SK-N-SH (cell line): Measurements from ENCODE around the gene SLC22A7. TPM values are rescaled to one million over a fixed set of nuclear protein-coding genes. Genes with fewer than 3 reads are reported as not detected.

Experiments
- CTCF ChIA-PET: fragments of 300-600, 350-600 bp; formaldehyde crosslinking; extraction: SDS; loops from one replicate; lab custom pipeline; 2021; lab: Yijun Ruan, JAX
- POLR2A ChIA-PET: fragments of 350-600 bp; sonication (Branson Sonifier 250); formaldehyde crosslinking; extraction: SDS; loops from one replicate; lab custom pipeline; 2020; ENCODE audit warnings: antibody characterized with exemption, inconsistent platforms; lab: Yijun Ruan, JAX
- DNase-seq: peaks from one replicate; pipeline ENCODE4 v3.0.0; 2012
- H2AFZ ChIP-seq: fragments of 200-600 bp; sonication (generic); 2 replicates; pipeline ENCODE4 v1.8.1; 2016; ENCODE audit warnings: antibody characterized with exemption, mild to moderate bottlenecking, low read depth
- H3F3A ChIP-seq: fragments of 200-600 bp; sonication (generic); replicated peaks from 2 replicates; pipeline ENCODE3; 2016; ENCODE audit warnings: antibody characterized with exemption, mild to moderate bottlenecking; ENCODE audit not compliant: insufficient read depth
- H3K27ac ChIP-seq, 2 experiments: fragments of 200-500 bp in 1 of 2; fragments of 200-600 bp in 1 of 2; sonication (Bioruptor generic) in 1 of 2; sonication (generic), shearing (Covaris generic) in 1 of 2; 2 replicates each; pipeline versions ENCODE4 v1.5.1 to v1.6.1; 2014 to 2016; ENCODE audit warnings: low read depth in 2 of 2, inconsistent platforms in 1 of 2, low read length in 1 of 2, mild to moderate bottlenecking in 1 of 2, mixed read lengths in 1 of 2
- H3K27me3 ChIP-seq: fragments of 200-600 bp; sonication (generic), shearing (Covaris generic); 2 replicates; pipeline ENCODE4 v1.6.1; 2016; ENCODE audit warnings: mixed run types; ENCODE audit not compliant: insufficient read depth
- H3K36me3 ChIP-seq, 2 experiments: fragments of 200-500 bp in 1 of 2; fragments of 200-600 bp in 1 of 2; sonication (Bioruptor generic) in 1 of 2; sonication (generic) in 1 of 2; replicated peaks in 1 of 2; 2 replicates each; pipeline versions ENCODE3 to v1.5.1; 2014 to 2016; ENCODE audit warnings: low read length in 1 of 2, mild to moderate bottlenecking in 1 of 2; ENCODE audit not compliant: insufficient read depth in 2 of 2, control insufficient read depth in 1 of 2
- H3K4me1 ChIP-seq, 2 experiments: fragments of 200-500 bp in 1 of 2; fragments of 200-600 bp in 1 of 2; sonication (Bioruptor generic) in 1 of 2; sonication (generic), shearing (Covaris generic) in 1 of 2; 2 replicates each; pipeline versions ENCODE4 v1.5.1 to v1.6.1; 2014 to 2016; ENCODE audit warnings: low read depth in 1 of 2, low read length in 1 of 2, mixed run types in 1 of 2; ENCODE audit not compliant: insufficient read depth in 2 of 2, control insufficient read depth in 1 of 2
- H3K4me2 ChIP-seq: fragments of 200-600 bp; sonication (generic), shearing (Covaris generic); 2 replicates; pipeline ENCODE4 v1.6.1; 2017; ENCODE audit warnings: mixed run types
- H3K4me3 ChIP-seq, 2 experiments: fragments of 200-500 bp in 1 of 2; fragments of 200-600 bp in 1 of 2; sonication (Bioruptor generic) in 1 of 2; sonication (generic), shearing (Covaris generic) in 1 of 2; 2 replicates each; pipeline versions ENCODE4 v1.5.1 to v1.8.1; 2014 to 2016; ENCODE audit warnings: low read depth in 2 of 2, inconsistent platforms in 1 of 2, low read length in 1 of 2, mild to moderate bottlenecking in 1 of 2, mixed read lengths in 1 of 2, moderate library complexity in 1 of 2
- H3K79me2 ChIP-seq: fragments of 200-600 bp; sonication (generic); 2 replicates; pipeline ENCODE4 v1.8.1; 2017; ENCODE audit warnings: mild to moderate bottlenecking; ENCODE audit not compliant: insufficient read depth
- H3K9ac ChIP-seq: fragments of 200-600 bp; sonication (generic); 2 replicates; pipeline ENCODE4 v1.6.1; 2017; ENCODE audit warnings: mixed run types
- H3K9me2 ChIP-seq: fragments of 200-600 bp; sonication (generic); 2 replicates; pipeline ENCODE4 v1.6.1; 2017; ENCODE audit warnings: mixed run types
- H3K9me3 ChIP-seq: fragments of 200-600 bp; sonication (generic); 2 replicates; pipeline ENCODE4 v1.6.1; 2017; ENCODE audit warnings: mixed run types, mild to moderate bottlenecking, moderate library complexity
- H4K20me1 ChIP-seq: fragments of 200-600 bp; sonication (generic); 2 replicates; pipeline ENCODE4 v1.6.1; 2017; ENCODE audit warnings: mild to moderate bottlenecking, mixed run types; ENCODE audit not compliant: insufficient read depth
- EP300 ChIP-seq, 2 experiments: IDR thresholded peaks; 2 replicates each; pipeline versions ENCODE4 v1.4.0 to v1.6.1; 2012; ENCODE audit warnings: borderline replicate concordance in 1 of 2, low read depth in 1 of 2, low read length in 1 of 2
- EZH2phosphoT487 ChIP-seq: fragments of 200-600 bp; sonication (generic); IDR thresholded peaks from 2 replicates; pipeline ENCODE4 v1.6.1; 2017; ENCODE audit warnings: low read depth, mixed run types, mild to moderate bottlenecking, antibody characterized with exemption, moderate library complexity, borderline replicate concordance
- GATA2 ChIP-seq: sonication (generic); formaldehyde crosslinking; IDR thresholded peaks from 2 replicates; pipeline ENCODE4 v1.5.0; 2020; ENCODE audit warnings: mild to moderate bottlenecking, missing genetic modification reagents
- IRF3 ChIP-seq: fragments of 150-350 bp; IDR thresholded peaks from 2 replicates; pipeline ENCODE4 v1.6.1; 2016; ENCODE audit warnings: mild to moderate bottlenecking, low read depth, low read length
- JUND ChIP-seq: IDR thresholded peaks from 2 replicates; pipeline ENCODE4 v1.4.0; 2012
- MAX ChIP-seq: IDR thresholded peaks from 2 replicates; pipeline ENCODE4 v1.4.0; 2012; ENCODE audit warnings: low read depth
- NFIC ChIP-seq: IDR thresholded peaks from 2 replicates; pipeline ENCODE4 v1.4.0; 2012; ENCODE audit warnings: borderline replicate concordance
- NRF1 ChIP-seq: IDR thresholded peaks from 2 replicates; pipeline ENCODE4 v1.6.1; 2012; ENCODE audit warnings: low read depth, mild to moderate bottlenecking, low read length
- PBX3 ChIP-seq: IDR thresholded peaks from 2 replicates; pipeline ENCODE4; 2012
- POLR2AphosphoS5 ChIP-seq: IDR thresholded peaks from 2 replicates; pipeline ENCODE4 v1.6.1; 2012; ENCODE audit warnings: low read depth, low read length
- RAD21 ChIP-seq: IDR thresholded peaks from 2 replicates; pipeline ENCODE4 v1.6.1; 2012; ENCODE audit warnings: mild to moderate bottlenecking, low read length
- RXRA ChIP-seq: IDR thresholded peaks from 2 replicates; pipeline ENCODE4 v1.4.0; 2012; ENCODE audit warnings: low read depth, mild to moderate bottlenecking, borderline replicate concordance
- SMC3 ChIP-seq: IDR thresholded peaks from 2 replicates; pipeline ENCODE4 v1.6.1; 2012; ENCODE audit warnings: low read depth, low read length, improper control_type of control experiment
- TCF12 ChIP-seq: IDR thresholded peaks from 2 replicates; pipeline ENCODE4 v1.4.0; 2012
- TEAD4 ChIP-seq: IDR thresholded peaks from 2 replicates; pipeline ENCODE4 v1.4.0; 2012; ENCODE audit warnings: mild to moderate bottlenecking, borderline replicate concordance; ENCODE audit not compliant: insufficient read depth
- USF1 ChIP-seq: IDR thresholded peaks from 2 replicates; pipeline ENCODE4 v1.4.0; 2012; ENCODE audit warnings: low read depth, borderline replicate concordance
- USF2 ChIP-seq: fragments of 150-350 bp; IDR thresholded peaks from 2 replicates; pipeline ENCODE4 v1.6.1; 2017; ENCODE audit warnings: antibody characterized with exemption, low read length, low read depth, borderline replicate concordance
- YY1 ChIP-seq: IDR thresholded peaks from 2 replicates; pipeline ENCODE4 v1.4.0; 2012; ENCODE audit warnings: low read depth, mild to moderate bottlenecking
- WGBS: methylation state at CpG from one replicate; pipeline ENCODE4 v1.1.6; 2017; ENCODE audit warnings: low lambda C conversion rate; 5-methylcytosine and 5-hydroxymethylcytosine counted together
- polyA plus RNA-seq, 3 experiments: library from polyadenylated mRNA; depleted of rRNA; stranded (reverse); fragments of >200 nt; gene quantifications; 2 replicates each; pipeline ENCODE4 v1.2.3, GENCODE V29; 2012

SLC22A7 gene
- polyA plus RNA-seq, 1 of the 3 experiments (the other 2 are of a cell fraction), result not detected

- no peak for TF ChIP-seq GATA2 (CRISPR knock-in tag)
- TF ChIP-seq NFIC, result no peak
- TF ChIP-seq USF2, result no peak
- TF ChIP-seq IRF3, result no peak
- no peak for TF ChIP-seq YY1
- no peak for TF ChIP-seq RXRA
- TF ChIP-seq TEAD4, result no peak
- TF ChIP-seq, all 33 proteins: peak for 0
Observed at GRCh38 chr6:43282636-43283513, 15.2 kb upstream of the SLC22A7 start (continued).

GRCh38 chr6:43283514-43283901, 14.6 kb upstream of the SLC22A7 start:
- no peak overlapping the region for H3K27ac ChIP-seq
- H3F3A ChIP-seq, result no peaks in the 10 kb centered on the region
- no peaks in the 10 kb centered on the region for H3K9me2 ChIP-seq
- DNase-seq, result no peak
- CTCF ChIA-PET, result no interaction called here
- 92% methylated on average over 7 of the region's 18 CpGs for WGBS
- H4K20me1 ChIP-seq, result no peaks in the 10 kb centered on the region
- no peak overlapping the region for H3K4me2 ChIP-seq
- H3K4me1 ChIP-seq, result no peaks in the 10 kb centered on the region
- H3K9ac ChIP-seq, result no peak overlapping the region
- H3K79me2 ChIP-seq, result no peaks in the 10 kb centered on the region
- H3K27me3 ChIP-seq, result no peaks in the 10 kb centered on the region
- H3K4me3 ChIP-seq, result no peak overlapping the region
- POLR2A ChIA-PET, result no interaction called here
- H3K9me3 ChIP-seq, result no peaks in the 10 kb centered on the region
- TF ChIP-seq PBX3, result no peak
- no peaks in the 10 kb centered on the region for H3K36me3 ChIP-seq
- no peak overlapping the region for H2AFZ ChIP-seq

GRCh38 chr6:43283905-43284304, 14.2 kb upstream of the SLC22A7 start:
- ChIA-PET CTCF (no interaction called here), POLR2A (no interaction called here)
- no peak overlapping the region for H3K27ac ChIP-seq
- H3K9me2 ChIP-seq, result no peaks in the 10 kb centered on the region
- no peaks in the 10 kb centered on the region for H4K20me1 ChIP-seq
- no peak overlapping the region for H3K4me2 ChIP-seq
- H3K27me3 ChIP-seq, result no peaks in the 10 kb centered on the region
- no peak overlapping the region for H2AFZ ChIP-seq
- H3K79me2 ChIP-seq, result no peaks in the 10 kb centered on the region
- H3K4me1 ChIP-seq, result no peaks in the 10 kb centered on the region
- no peak overlapping the region for H3K4me3 ChIP-seq
- no peaks in the 10 kb centered on the region for H3K36me3 ChIP-seq
- 95% methylated on average over 21 of the region's 27 CpGs for WGBS
- no peaks in the 10 kb centered on the region for H3F3A ChIP-seq
- H3K9ac ChIP-seq, result no peak overlapping the region
- H3K9me3 ChIP-seq, result no peaks in the 10 kb centered on the region
- no peak for DNase-seq
- TF ChIP-seq NFIC (no peak), MAX (no peak), YY1 (no peak), USF2 (no peak), TCF12 (no peak), USF1 (no peak), EZH2phosphoT487 (no peak), SMC3 (no peak), IRF3 (no peak), RAD21 (no peak), NRF1 (no peak), JUND (no peak), POLR2AphosphoS5 (no peak), EP300 (IDR thresholded peaks at IDR 0.05; ENCODE audit: borderline replicate concordance in 1 of 2, low read depth in 1 of 2, low read length in 1 of 2) (no peak), GATA2 (CRISPR knock-in tag) (no peak), RXRA (no peak)
